Ishikawa (cell line): Measurements from ENCODE around the gene KRTAP10-7.

Source experiments
- NFIC ChIP-seq: IDR thresholded peaks from 2 replicates; pipeline ENCODE4 v1.6.1; 2012
- TAF1 ChIP-seq: IDR thresholded peaks from 2 replicates; pipeline ENCODE4 v1.6.1; 2012; ENCODE audit warnings: low read depth, mild to moderate bottlenecking
- TEAD4 ChIP-seq: IDR thresholded peaks from 2 replicates; pipeline ENCODE4 v1.6.1; 2012
- TF ChIP-seq, protein P1 (sequence below): IDR thresholded peaks from 2 replicates; pipeline ENCODE4 v1.6.1; 2012
- TF ChIP-seq, protein P2 (sequence below): IDR thresholded peaks from 2 replicates; pipeline ENCODE4 v1.6.1; 2012; ENCODE audit warnings: low read depth, mild to moderate bottlenecking

- TF ChIP-seq TAF1 = no peak
- TF ChIP-seq, protein P1, sequence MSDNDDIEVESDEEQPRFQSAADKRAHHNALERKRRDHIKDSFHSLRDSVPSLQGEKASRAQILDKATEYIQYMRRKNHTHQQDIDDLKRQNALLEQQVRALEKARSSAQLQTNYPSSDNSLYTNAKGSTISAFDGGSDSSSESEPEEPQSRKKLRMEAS = peak; percentile 77
- no peak for TF ChIP-seq NFIC
- TF ChIP-seq, protein P2, sequence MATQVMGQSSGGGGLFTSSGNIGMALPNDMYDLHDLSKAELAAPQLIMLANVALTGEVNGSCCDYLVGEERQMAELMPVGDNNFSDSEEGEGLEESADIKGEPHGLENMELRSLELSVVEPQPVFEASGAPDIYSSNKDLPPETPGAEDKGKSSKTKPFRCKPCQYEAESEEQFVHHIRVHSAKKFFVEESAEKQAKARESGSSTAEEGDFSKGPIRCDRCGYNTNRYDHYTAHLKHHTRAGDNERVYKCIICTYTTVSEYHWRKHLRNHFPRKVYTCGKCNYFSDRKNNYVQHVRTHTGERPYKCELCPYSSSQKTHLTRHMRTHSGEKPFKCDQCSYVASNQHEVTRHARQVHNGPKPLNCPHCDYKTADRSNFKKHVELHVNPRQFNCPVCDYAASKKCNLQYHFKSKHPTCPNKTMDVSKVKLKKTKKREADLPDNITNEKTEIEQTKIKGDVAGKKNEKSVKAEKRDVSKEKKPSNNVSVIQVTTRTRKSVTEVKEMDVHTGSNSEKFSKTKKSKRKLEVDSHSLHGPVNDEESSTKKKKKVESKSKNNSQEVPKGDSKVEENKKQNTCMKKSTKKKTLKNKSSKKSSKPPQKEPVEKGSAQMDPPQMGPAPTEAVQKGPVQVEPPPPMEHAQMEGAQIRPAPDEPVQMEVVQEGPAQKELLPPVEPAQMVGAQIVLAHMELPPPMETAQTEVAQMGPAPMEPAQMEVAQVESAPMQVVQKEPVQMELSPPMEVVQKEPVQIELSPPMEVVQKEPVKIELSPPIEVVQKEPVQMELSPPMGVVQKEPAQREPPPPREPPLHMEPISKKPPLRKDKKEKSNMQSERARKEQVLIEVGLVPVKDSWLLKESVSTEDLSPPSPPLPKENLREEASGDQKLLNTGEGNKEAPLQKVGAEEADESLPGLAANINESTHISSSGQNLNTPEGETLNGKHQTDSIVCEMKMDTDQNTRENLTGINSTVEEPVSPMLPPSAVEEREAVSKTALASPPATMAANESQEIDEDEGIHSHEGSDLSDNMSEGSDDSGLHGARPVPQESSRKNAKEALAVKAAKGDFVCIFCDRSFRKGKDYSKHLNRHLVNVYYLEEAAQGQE = no peak
- TF ChIP-seq TEAD4 = no peak
Observed at GRCh38 chr21:44557491-44558328, 42.7 kb upstream of the KRTAP10-7 start.
